SK-N-SH treated with all-trans-retinoic acid at 6 μM for 48 hours (cell line): ENCODE measurements around the gene YPEL1.

Experiments used
- ZFP3 ChIP-seq: fragments of 250-450 bp; sonication (Bioruptor Pico); IDR thresholded peaks from 2 replicates; pipeline ENCODE4 v1.5.0; 2020; ENCODE audit warnings: mild to moderate bottlenecking, moderate library complexity
- ZFP30 ChIP-seq: fragments of 450-650 bp; formaldehyde crosslinking; IDR thresholded peaks from 2 replicates; pipeline ENCODE4 v1.5.0; 2022; ENCODE audit warnings: mild to moderate bottlenecking, moderate library complexity
- TF ChIP-seq, protein P1 (sequence below): fragments of 250-450 bp; sonication (Bioruptor Pico); IDR thresholded peaks from 2 replicates; pipeline ENCODE4 v1.5.1; 2020; ENCODE audit warnings: low read depth, mild to moderate bottlenecking, moderate library complexity

DNA sequence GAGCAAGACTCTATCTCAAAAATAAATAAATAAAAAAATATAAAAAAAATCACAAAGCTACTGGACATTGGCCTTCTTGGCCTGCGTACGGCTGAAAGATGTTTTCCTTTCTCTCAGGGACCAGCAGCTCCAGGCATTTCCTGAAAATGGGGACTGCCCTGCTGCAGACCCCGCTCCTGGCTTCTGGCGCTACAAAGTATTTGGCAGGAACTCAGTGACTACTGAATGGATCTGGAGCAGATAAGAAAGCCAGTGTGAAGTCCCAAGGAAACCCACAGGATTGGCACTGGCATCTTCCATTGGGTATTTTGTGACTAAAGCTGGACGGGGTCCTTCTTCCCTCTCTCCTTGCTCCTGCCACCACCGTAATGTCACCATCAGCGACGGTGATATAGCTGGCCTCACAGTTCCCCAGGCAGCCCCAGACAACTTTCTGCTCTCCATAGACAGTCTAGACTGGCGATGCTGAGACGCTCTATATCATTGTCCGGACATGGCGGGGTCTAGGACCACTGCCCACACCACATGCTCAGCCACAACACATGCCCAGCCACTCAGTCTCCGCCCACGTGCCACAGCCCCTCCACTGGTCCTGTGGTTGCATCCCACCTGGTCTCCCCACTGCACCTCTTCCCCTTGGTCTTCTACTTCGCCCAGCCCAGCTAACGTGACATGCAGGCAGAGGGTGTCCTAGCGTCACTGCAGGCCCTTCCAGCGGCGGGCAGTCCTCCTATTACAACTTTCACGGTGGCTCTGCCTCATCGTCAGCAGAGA, 22.7 kb upstream of the YPEL1 start:
- TF ChIP-seq ZFP3 (CRISPR knock-in tag) (no peak), ZFP30 (no peak)
- TF ChIP-seq, protein P1, sequence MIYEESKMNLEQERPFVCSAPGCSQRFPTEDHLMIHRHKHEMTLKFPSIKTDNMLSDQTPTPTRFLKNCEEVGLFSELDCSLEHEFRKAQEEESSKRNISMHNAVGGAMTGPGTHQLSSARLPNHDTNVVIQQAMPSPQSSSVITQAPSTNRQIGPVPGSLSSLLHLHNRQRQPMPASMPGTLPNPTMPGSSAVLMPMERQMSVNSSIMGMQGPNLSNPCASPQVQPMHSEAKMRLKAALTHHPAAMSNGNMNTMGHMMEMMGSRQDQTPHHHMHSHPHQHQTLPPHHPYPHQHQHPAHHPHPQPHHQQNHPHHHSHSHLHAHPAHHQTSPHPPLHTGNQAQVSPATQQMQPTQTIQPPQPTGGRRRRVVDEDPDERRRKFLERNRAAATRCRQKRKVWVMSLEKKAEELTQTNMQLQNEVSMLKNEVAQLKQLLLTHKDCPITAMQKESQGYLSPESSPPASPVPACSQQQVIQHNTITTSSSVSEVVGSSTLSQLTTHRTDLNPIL (CRISPR knock-in tag) = no peak
